Measurements from ENCODE around the gene STK25. TPM values are rescaled to one million over a fixed set of nuclear protein-coding genes. Genes with fewer than 3 reads are reported as not detected.

The STK25 gene
- polyA plus RNA-seq, 2 of the 4 experiments (the other 2 are of a cell fraction): 101 to 138 TPM

- TF ChIP-seq CHD2 (IDR thresholded peaks at IDR 0.05; ENCODE audit: low read length, partially characterized antibody) (no peak), BCL3 (IDR thresholded peaks at IDR 0.05) (no peak), BHLHE40 (IDR thresholded peaks at IDR 0.05; ENCODE audit: low read depth, low read length) (no peak), NFE2L2 (conservative IDR thresholded peaks at IDR 0.05; ENCODE audit: low read length) (no peak)
- no peak overlapping the region for H3K4me3 ChIP-seq
- CTCF ChIA-PET: interaction anchor here (0.6 to 1.1 kb wide), 3 partner anchors 30 to 148 kb away, joined by 3 to 4 read pairs (median 3); no protein-coding TSS in a partner anchor
- DNase-seq (ENCODE audit: low read depth in 1 of 2, low spot score in 1 of 2): no peak
- POLR2A ChIA-PET: no interaction called here
- ATAC-seq: no peak
- H3K4me2 ChIP-seq: no peak overlapping the region
- H3K27ac ChIP-seq: no peak overlapping the region
- FAIRE-seq: no peak
- no peaks in the 10 kb centered on the region for H3K4me1 ChIP-seq
- H3K9me3 ChIP-seq: no peaks in the 10 kb centered on the region
- WGBS (ENCODE audit: missing lambda C conversion rate): 91% methylated on average over 10 of the region's 10 CpGs
Observed at GRCh38 chr2:241493092-241493491, 15.3 kb downstream of the STK25 start.

GRCh38 chr2:241492174-241492565, 16.2 kb downstream of the STK25 start:
- no peaks in the 10 kb centered on the region for H3K9me3 ChIP-seq
- H3K4me3 ChIP-seq: no peak overlapping the region
- TF ChIP-seq ELK1 (IDR thresholded peaks at IDR 0.05; ENCODE audit: low read depth, low read length) (no peak), PBX3 (IDR thresholded peaks at IDR 0.05) (no peak)
- ATAC-seq (no peak), FAIRE-seq (no peak), DNase-seq (ENCODE audit: low read depth in 1 of 2, low spot score in 1 of 2) (no peak)
- POLR2A ChIA-PET: no interaction called here
- CTCF ChIA-PET: interaction anchor here (0.7 to 1.3 kb wide), 3 partner anchors 9 to 14 kb away, joined by 3 read pairs; no protein-coding TSS in a partner anchor
- H3K4me2 ChIP-seq: no peak overlapping the region
- WGBS (ENCODE audit: missing lambda C conversion rate): 86% methylated on average over 2 of the region's 7 CpGs
- no peaks in the 10 kb centered on the region for H3K4me1 ChIP-seq
- no peak overlapping the region for H3K27ac ChIP-seq

GRCh38 chr2:241491549-241492173, 16.7 kb downstream of the STK25 start:
- CTCF ChIA-PET: interaction anchor here (0.7 to 1.3 kb wide), 3 partner anchors 8 to 13 kb away, joined by 3 read pairs; no protein-coding TSS in a partner anchor
- no peak for FAIRE-seq

More at GRCh38 chr2:241491549-241492173, 16.7 kb downstream of the STK25 start:
- POLR2A ChIA-PET: no interaction called here
- Histone ChIP-seq H3K4me1 (no peaks in the 10 kb centered on the region), H3K9me3 (no peaks in the 10 kb centered on the region), H3K27ac (no peak overlapping the region), H3K4me2 (no peak overlapping the region), H3K4me3 (no peak overlapping the region)
- DNase-seq (ENCODE audit: low read depth in 1 of 2, low spot score in 1 of 2) (no peak), ATAC-seq (no peak)
- 92% methylated on average over 5 of the region's 15 CpGs for WGBS (ENCODE audit: missing lambda C conversion rate)
- no peak for TF ChIP-seq CBX8 (IDR thresholded peaks at IDR 0.05)
- TF ChIP-seq RAD21 (conservative IDR thresholded peaks at IDR 0.05 in 1 of 2, IDR thresholded peaks at IDR 0.05 in 1 of 2): no peak
- no peak for TF ChIP-seq REST (IDR thresholded peaks at IDR 0.05)
- TF ChIP-seq NFE2L2 (conservative IDR thresholded peaks at IDR 0.05; ENCODE audit: low read length): no peak

All from A549 (cell line).